NB4 (cell line): ENCODE results near the gene FBXO15.

Experiments used
- CTCF ChIP-seq: IDR thresholded peaks from one replicate; pipeline ENCODE4 v1.5.1; 2012; ENCODE audit warnings: low read depth, low read length
- POLR2A ChIP-seq: IDR thresholded peaks from 2 replicates; pipeline ENCODE4 v1.6.1; 2011; ENCODE audit warnings: mild to moderate bottlenecking; ENCODE audit not compliant: insufficient read length; ENCODE audit errors: extremely low read depth

- no peak for TF ChIP-seq POLR2A
- TF ChIP-seq CTCF, result no peak
Observed at GRCh38 chr18:74092922-74093321, 54.7 kb downstream of the FBXO15 start.
